Endothelial cell of umbilical vein (primary cell): ENCODE measurements around the gene SCN5A.

Source experiments
- EZH2 ChIP-seq: IDR thresholded peaks from 2 replicates; pipeline ENCODE4 v1.6.1; 2012; ENCODE audit warnings: borderline replicate concordance, low read depth, mild to moderate bottlenecking, moderate library complexity, low read length, inconsistent platforms; ENCODE audit not compliant: severe bottlenecking
- GATA2 ChIP-seq: IDR thresholded peaks from 2 replicates; pipeline ENCODE4 v1.7.0; 2011; ENCODE audit warnings: low read depth, mild to moderate bottlenecking, moderate library complexity, mixed read lengths, low read length; ENCODE audit not compliant: insufficient read length, insufficient read depth
- POLR2A ChIP-seq: IDR thresholded peaks from 2 replicates; pipeline ENCODE4 v1.6.1; 2012; ENCODE audit warnings: low read depth, mild to moderate bottlenecking, control low read depth, low read length
- POLR2AphosphoS5 ChIP-seq: IDR thresholded peaks from 2 replicates; pipeline ENCODE4 v1.6.1; 2012; ENCODE audit warnings: low read depth, mild to moderate bottlenecking, control low read depth, low read length, moderate library complexity; ENCODE audit not compliant: insufficient read depth
- TF ChIP-seq, protein P1 (sequence below), 2 donors: IDR thresholded peaks; 1 replicate in 1 of 2; 2 replicates in 1 of 2; pipeline ENCODE4 v1.5.1; 2011; ENCODE audit warnings: low read length in 2 of 2, mild to moderate bottlenecking in 2 of 2, moderate library complexity in 2 of 2, control low read depth in 1 of 2, inconsistent platforms in 1 of 2, low read depth in 1 of 2; ENCODE audit not compliant: insufficient read depth in 1 of 2; ENCODE audit errors: extremely low read depth in 1 of 2
- TF ChIP-seq, protein P2 (sequence below): IDR thresholded peaks from 2 replicates; pipeline ENCODE4 v1.6.1; 2011; ENCODE audit not compliant: insufficient read depth, insufficient read length

DNA sequence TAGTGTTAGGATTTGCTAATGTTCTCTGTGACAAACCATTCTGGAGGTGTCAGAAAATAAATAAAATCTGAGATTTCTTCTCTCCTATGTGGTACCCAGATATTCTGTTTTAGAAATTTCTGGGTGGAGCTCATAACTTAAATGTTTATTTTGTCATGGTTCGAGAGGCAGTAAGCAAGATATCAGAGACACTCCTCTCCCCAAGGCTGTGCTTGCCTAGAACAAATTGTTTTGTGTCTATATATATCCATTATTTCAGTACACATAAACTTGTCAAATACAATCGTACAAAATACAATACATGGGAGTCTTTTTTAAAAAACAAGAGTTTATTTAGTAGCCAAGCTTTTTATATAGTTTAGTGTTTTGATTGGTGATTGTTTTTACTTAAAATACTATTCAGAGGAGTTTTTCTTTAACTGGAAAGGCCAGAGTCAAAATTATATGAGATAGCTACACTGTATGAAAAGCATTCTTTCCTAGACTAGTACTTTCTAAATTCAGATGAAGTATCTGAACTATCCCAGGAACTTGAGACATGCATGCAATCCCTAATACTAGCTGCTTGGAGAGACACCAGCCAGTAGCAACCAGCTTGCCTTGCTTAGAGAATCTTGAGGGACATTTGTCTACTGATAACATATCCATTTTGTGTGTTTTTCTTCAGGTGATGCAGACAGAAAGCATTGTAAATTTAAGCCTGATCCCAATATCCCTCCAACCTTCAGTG lies 148.6 kb downstream of the SCN5A start:
- TF ChIP-seq, protein P1, sequence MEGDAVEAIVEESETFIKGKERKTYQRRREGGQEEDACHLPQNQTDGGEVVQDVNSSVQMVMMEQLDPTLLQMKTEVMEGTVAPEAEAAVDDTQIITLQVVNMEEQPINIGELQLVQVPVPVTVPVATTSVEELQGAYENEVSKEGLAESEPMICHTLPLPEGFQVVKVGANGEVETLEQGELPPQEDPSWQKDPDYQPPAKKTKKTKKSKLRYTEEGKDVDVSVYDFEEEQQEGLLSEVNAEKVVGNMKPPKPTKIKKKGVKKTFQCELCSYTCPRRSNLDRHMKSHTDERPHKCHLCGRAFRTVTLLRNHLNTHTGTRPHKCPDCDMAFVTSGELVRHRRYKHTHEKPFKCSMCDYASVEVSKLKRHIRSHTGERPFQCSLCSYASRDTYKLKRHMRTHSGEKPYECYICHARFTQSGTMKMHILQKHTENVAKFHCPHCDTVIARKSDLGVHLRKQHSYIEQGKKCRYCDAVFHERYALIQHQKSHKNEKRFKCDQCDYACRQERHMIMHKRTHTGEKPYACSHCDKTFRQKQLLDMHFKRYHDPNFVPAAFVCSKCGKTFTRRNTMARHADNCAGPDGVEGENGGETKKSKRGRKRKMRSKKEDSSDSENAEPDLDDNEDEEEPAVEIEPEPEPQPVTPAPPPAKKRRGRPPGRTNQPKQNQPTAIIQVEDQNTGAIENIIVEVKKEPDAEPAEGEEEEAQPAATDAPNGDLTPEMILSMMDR (IDR thresholded peaks at IDR 0.05; ENCODE audit: extremely low read depth in 1 of 2, insufficient read depth in 1 of 2, low read depth in 1 of 2, low read length in 2 of 2), result no peak
- no peak for TF ChIP-seq POLR2A
- TF ChIP-seq, protein P2, sequence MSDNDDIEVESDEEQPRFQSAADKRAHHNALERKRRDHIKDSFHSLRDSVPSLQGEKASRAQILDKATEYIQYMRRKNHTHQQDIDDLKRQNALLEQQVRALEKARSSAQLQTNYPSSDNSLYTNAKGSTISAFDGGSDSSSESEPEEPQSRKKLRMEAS, result no peak
- TF ChIP-seq EZH2, result no peak
- no peak for TF ChIP-seq POLR2AphosphoS5
- TF ChIP-seq GATA2, result no peak
